GM10248 (cell line): ENCODE data around the gene RNF223.

Source experiments
- CTCF ChIA-PET: fragments of 300-600 bp; sonication (Branson Sonifier 250); formaldehyde crosslinking; extraction: SDS; loops from one replicate; lab custom pipeline; 2021; ENCODE audit warnings: antibody characterized with exemption; lab: Yijun Ruan, JAX
- POLR2A ChIA-PET: fragments of 350-650 bp; sonication (Branson Sonifier 250); formaldehyde crosslinking; extraction: SDS; loops from one replicate; lab custom pipeline; 2020; ENCODE audit warnings: antibody characterized with exemption; lab: Yijun Ruan, JAX
- DNase-seq: peaks from one replicate; pipeline ENCODE4 v3.0.0; 2012; ENCODE audit errors: extremely low spot score
- TF ChIP-seq, protein P1 (sequence below): IDR thresholded peaks from 2 replicates; pipeline ENCODE4 v1.5.1; 2012; ENCODE audit warnings: mild to moderate bottlenecking, low read depth; ENCODE audit errors: extremely low read depth, missing control alignments, control extremely low read depth

Gene RNF223

DNA sequence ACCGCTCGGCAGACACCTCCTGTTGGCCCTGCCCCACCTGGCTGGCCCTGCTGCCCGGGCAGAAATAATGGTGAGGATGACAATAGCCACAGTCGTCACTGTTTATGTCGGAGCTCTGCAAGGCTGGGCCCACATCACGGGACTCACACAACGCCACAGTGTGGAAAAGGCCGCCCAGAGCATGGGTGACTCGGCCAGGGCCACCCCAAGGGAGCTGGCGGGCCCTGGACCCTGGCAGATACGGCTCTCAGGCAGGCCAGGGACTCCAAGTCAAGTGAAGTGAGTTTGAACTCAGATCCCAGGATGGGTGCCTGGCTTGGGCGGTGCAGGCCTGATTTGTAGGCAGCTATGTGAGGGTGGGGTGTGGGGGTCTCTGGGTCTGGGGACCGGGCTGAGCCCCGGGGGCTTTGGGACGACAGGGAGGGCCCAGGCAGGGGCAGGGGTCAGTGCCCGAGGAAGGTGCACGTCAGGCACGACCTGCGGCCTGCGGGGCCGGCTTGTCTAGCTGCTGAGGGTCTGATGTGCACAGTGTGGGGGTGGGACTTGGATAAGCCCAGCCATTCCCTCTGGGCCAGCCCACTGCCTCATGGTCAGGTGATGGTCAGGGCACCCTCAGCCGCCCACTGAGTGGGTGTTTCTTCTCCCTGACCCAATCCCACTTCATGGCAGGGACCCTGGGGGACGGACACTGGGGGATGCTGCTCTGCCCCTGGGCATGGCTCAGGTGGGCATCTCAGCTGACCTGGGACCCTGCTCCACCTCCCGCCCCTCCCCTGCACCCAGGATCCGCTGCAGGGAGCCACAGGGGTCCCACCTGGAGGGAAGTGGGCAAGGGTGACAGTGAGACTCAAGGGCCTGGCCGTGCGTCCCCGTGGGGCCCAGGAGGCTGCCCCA, 1.0 kb downstream of the RNF223 start:
- POLR2A ChIA-PET, result no interaction called here
- no peak for DNase-seq
- TF ChIP-seq, protein P1, sequence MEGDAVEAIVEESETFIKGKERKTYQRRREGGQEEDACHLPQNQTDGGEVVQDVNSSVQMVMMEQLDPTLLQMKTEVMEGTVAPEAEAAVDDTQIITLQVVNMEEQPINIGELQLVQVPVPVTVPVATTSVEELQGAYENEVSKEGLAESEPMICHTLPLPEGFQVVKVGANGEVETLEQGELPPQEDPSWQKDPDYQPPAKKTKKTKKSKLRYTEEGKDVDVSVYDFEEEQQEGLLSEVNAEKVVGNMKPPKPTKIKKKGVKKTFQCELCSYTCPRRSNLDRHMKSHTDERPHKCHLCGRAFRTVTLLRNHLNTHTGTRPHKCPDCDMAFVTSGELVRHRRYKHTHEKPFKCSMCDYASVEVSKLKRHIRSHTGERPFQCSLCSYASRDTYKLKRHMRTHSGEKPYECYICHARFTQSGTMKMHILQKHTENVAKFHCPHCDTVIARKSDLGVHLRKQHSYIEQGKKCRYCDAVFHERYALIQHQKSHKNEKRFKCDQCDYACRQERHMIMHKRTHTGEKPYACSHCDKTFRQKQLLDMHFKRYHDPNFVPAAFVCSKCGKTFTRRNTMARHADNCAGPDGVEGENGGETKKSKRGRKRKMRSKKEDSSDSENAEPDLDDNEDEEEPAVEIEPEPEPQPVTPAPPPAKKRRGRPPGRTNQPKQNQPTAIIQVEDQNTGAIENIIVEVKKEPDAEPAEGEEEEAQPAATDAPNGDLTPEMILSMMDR, result no peak
- CTCF ChIA-PET, result interaction anchor here (1.2 to 2.0 kb wide), 3 partner anchors 9 to 178 kb away, joined by 4 to 5 read pairs (median 5); no protein-coding TSS in a partner anchor

DNA sequence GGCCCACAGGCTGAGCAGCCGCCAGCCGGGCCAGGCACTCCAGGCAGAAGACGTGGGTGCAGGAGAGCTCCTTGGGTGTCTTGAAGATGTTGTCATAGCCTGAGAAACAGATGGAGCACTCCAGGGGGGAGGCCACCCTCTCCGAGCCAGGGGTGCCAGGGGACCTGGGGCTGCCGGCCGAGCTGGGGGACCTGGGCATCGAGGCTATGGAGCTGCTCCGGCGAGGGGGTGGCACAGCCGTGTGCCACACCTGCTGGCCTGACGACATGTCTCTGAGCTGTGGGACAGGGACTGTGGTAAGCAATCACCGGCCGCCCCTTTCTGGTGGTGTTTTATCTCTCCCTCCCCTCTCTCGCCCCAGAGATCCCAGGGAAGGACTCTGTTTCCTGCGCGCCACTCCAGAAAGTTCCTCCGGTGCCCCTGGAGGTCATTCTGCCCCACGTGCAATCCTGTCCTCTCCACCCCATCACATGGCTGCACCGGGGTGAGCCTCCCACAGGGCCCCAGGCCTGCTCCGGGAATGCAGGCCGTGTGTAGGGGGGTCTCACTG, 1.7 kb downstream of the RNF223 start:
- CTCF ChIA-PET, result interaction anchor here (1.2 to 1.5 kb wide), 3 partner anchors 8 to 280 kb away, joined by 3 to 5 read pairs (median 4); no protein-coding TSS in a partner anchor
- TF ChIP-seq, protein P1, result no peak
- POLR2A ChIA-PET, result no interaction called here
- DNase-seq, result no peak

DNA sequence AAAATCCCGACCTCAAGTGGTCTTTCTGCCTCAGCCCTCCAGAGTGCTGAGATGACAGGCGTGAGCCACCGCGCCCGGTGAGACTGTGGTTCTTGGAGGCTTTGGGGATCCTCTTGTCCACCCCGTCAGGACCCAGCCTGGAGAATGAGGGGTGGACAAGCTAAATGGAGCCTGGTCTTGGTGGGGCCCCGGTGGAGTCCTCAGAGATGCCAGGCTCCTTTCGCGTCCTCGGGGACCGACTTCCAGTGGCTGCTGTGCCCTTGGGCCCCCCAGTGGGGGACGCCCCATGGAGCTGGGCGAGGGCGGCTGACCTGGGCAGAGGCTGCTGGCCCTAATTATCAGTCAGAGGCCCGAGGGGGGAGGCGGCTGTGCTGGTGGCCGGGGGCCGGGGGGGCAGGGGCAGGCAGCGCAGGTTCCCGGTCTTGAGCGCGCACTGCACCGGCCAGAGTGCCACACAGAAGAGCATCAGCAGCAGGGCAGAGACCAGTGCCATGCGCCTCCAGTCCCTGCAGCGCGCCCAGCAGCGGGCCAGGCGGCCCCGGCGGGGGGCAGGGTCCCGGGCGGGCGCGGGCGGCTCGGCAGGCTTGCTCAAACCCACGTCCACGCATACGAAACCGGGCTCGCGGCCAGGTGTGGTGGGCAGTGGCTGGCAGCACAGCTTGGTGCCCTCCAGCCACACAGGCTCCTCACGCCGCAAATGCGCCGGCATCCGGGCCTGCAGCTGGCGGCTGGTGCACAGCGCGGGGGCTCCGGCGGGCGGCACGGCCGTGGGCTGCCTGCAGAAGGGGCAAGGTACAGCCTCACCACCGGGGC, 2.4 kb downstream of the RNF223 start:
- TF ChIP-seq, protein P1, result no peak
- CTCF ChIA-PET, result interaction anchor here (1.2 to 1.5 kb wide), 3 partner anchors 8 to 280 kb away, joined by 3 to 5 read pairs (median 4); no protein-coding TSS in a partner anchor
- DNase-seq, result no peak
- POLR2A ChIA-PET, result no interaction called here

DNA sequence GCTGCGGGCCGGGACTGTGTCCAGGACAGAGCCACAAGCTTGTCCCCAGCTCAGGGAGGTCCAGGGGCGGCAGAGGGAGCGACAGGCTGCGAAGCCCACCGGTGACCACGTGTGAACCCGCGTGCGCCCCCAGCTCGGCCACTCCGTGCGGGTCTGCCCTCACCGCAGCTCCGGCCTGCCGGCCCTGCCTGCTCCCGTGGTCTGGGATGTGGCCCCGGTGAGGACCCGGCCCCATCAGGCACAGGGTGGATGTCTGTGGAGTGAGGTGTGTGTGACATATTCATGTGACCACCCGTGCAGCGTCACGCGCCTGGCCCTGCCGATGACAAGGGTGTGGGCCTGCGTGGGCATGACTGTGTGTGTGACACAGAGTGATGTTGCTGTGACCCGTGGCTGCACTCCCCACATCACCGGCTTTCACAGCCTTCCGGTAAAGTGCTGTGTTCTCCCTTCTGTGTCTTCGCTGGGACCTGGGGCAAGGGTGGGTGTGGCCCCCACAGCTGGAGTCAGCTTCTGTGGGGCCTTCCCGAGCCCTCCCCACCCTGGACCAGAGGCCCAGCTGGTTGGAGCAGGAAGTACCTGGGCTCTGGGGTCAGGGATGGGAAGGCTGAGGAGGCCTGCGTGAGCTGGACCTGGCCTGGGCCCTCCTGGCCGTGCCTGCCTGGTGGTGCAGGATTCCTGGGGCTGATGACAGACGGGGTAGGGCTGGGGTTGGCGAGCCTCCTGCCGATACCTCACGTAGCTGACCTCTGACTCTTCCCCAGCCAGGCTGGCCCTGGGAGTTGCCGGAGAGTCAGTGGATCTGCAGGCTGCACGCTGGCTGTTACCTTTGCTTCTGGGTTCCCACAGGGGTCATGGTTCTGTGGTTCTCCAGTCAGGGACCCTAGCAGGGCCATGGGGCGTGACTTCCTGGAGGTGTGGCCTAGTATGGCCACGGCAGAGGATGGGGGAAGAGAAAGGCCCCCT, 4.1 kb downstream of the RNF223 start:
- no peak for DNase-seq
- TF ChIP-seq, protein P1, result no peak
- ChIA-PET POLR2A (no interaction called here), CTCF (interaction anchor here (1.0 kb wide), 1 partner anchor 68 kb away, joined by 4 read pairs; no protein-coding TSS in a partner anchor)

DNA sequence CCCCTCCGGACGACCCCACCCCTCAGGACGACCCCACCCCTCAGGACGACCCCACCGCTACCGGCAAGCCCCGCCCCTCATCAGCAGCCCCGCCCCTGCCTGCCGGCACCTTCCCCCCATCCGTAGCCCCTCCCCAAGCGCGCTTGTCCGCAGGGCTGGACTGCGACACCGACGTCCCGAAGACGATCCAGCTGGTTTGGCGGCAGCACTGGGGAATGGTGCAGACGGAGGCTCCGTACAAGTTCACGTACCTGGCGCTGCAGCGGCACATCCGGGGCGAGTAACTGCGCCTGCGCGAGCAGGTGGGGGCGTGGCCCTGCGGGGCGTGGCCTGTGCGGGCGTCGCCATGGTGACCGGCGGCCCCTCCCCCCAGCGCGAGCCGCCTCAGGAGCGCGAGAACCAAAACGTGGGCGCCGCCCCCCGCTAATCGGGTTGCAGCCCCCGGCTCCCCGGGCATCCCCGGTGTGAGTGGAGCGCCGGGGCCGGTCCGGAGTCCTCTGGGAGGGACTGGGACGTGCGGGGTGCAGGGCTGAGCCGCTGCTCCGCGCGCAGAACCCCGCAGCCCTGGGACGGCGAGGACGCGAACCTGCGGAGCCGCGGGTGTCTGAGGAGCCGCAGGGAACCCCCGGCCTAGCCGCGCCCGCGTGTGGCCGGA, 4.9 kb downstream of the RNF223 start:
- DNase-seq, result peak; percentile 94
- CTCF ChIA-PET, result no interaction called here
- TF ChIP-seq, protein P1, result no peak
- POLR2A ChIA-PET, result no interaction called here
